NCI-H187 treated with DMSO at 0.1 percent for 48 hours (cell line): ENCODE results near the gene ZNF608.

ENCODE experiments used
- DNase-seq: peaks from one replicate; lab custom pipeline; 2025; lab: John Stamatoyannopoulos, UW

ZNF608 gene

DNA sequence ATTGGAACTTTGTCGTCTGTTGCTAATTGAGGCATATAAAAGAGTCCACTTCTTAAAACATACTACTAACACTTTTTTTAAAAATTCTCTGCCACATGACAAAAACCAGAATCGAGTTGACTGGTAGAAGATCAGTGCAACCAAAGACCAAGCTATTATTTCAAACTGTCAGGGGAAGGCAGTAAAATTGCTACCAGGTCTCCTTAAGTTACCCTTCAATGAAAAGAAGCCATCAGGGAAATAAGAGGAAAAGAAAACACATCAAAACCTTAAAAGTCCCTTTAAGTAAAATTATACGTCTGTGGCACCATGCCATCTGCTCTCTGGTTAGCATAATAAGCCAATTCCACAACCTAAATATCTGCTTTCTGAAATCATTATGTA, 9.6 kb downstream of the ZNF608 start:
- no peak for DNase-seq

GRCh38 chr5:124736082-124736804, 10.2 kb downstream of the ZNF608 start:
- DNase-seq: no peak

- DNase-seq: no peak
Observed at GRCh38 chr5:124735169-124735858, 11.1 kb downstream of the ZNF608 start.

- no peak for DNase-seq
Observed at GRCh38 chr5:124734574-124735168, 11.8 kb downstream of the ZNF608 start.

DNA sequence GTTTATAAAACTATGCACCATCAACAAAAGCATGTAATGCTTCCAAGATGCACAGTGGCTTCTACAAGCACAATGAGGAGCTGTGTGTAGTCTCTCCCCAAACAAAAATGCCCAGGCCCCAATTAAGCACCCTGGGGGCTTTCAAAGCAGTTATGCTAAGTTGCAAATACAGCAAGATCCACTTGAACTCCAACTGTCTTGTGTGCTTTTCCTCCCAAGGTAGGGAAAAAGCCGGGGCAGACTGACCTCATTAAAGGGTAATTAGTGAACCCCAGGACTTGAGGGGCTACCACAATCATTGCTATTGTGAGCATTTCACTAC, 13.1 kb downstream of the ZNF608 start:
- no peak for DNase-seq

DNA sequence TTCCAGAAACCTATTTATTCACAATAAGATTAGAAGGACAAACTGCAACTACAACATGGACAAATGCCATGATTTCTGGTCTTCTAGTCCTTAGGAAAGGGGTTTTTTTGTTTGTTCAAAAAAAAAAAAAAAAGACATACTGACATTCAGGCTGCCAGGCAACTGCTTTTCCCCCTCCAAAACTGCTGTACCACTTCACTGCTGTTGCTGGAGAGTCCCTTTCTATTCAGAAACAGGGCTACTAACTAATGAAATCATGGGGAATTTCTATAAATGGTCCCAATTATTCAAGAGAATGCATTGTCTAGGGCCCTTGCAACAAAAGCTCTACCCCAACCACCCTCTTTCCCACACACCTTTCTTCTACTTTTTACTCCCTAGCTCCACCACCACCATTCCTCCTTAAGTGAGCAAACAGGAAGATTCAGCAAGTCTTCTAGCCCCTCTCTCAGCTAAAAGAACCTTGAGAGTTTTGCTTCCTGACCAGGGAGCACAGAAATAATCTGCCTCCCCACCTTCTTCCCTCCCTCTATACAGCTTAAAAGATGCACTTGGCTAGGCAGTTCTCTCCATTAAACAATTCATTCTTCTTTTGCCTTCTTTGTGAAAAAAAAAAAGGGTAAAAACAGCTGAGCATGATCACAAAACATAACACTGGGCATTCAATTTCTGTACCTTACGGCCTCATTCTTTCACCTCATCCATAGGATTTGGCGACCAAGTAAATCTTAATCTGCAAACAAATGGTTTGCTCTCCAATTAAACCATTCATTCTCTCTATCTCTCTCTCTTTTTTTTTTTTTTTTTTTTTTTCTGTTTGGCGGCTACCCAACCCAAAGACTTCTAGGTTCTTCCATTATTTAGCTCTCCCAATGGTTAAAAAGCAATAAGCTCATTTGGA, 13.8 kb downstream of the ZNF608 start:
- no peak for DNase-seq

GRCh38 chr5:124730381-124730780, 16.1 kb downstream of the ZNF608 start:
- no peak for DNase-seq

GRCh38 chr5:124729720-124730359, 16.6 kb downstream of the ZNF608 start:
- no peak for DNase-seq

DNA sequence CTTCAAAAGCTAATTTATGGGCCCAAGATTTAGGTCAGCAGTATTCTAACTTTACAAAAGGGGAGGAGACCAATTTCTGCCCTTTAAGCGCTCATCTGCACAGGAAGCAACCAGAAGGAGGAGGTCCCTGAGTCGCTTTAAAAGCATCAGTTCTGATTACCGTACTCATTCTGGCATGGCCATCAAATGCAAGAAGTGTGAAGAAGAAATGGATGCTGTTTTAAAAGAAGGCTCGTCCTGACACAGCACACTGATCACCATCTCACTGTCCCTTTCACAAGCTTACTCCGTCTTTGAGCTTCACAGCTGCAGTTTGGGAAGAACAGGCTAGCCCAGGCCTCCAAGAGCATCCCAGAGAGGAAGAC, 17.5 kb downstream of the ZNF608 start:
- no peak for DNase-seq

- no peak for DNase-seq
Observed at GRCh38 chr5:124728331-124728967, 18.0 kb downstream of the ZNF608 start.

DNA sequence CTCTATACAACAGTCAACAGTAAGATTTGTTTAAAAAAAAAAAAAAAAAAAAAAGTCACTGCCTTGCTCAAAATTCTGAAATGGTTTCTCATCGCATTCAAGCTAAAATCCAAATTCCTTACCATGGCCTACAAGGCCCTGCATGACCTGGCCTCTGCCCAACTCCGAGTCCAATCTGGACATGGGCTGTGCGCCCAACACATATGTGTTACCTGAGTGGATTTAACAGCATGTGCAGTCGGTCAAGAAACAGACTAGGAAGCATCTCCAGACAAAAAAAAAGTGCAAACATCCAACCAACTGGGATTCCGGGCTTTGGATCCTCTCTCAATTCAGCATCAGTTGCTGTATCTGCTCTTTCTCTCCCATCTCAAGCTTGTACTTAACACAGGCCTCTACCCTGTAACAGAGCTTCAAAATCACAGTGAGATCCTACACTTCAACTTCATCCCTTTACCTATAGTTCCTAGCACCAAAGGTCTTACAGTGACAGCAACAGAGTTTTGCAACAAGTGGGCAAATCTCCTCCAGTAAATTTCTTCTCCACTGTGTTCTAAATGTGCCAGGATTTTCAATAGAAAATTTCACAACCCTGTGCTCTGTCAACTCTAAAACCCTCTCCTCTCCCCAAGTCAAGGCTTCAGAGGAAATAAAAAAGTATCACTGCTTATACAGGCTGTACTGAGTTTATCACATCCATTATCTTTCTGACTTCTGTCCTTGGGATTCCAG, 19.6 kb downstream of the ZNF608 start:
- DNase-seq: no peak

GRCh38 chr5:124725622-124726258, 20.7 kb downstream of the ZNF608 start:
- DNase-seq: no peak

- DNase-seq: no peak
Observed at GRCh38 chr5:124725040-124725434, 21.4 kb downstream of the ZNF608 start.

DNA sequence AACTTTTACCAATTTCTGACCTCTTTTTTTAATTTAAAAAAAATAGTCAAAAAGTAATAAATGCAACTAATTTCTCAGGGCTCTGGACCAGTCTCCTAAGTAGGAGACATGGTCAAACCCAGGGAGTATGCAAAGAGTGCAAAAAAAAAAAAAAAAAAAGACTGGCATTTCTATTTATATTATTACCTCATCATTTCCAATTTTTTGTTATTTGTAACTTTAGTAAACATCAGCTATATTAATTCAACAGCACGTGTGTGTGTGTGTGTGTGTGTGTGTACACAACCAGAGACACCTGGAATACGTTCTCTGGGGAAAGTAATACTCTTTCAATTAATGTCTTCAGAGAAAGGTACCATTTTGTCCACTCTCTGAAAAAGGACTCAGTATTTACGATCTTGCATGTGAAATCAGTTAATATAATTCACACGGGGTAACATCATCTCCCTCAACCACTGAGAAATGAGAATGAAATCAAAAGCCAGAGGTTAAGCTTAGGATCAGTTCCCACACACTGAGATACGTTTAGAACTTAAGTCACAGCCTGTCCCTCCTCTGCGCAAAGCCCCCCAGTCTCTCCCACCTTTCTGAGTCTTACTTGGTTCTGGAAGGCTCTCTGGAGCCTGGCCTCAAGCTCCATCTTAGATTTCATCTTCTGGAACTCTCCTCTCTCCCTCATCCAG, 21.9 kb downstream of the ZNF608 start:
- no peak for DNase-seq

GRCh38 chr5:124721229-124721735, 25.2 kb downstream of the ZNF608 start:
- no peak for DNase-seq

GRCh38 chr5:124720593-124720992, 25.8 kb downstream of the ZNF608 start:
- DNase-seq: no peak

GRCh38 chr5:124719113-124719967, 27.1 kb downstream of the ZNF608 start:
- no peak for DNase-seq

GRCh38 chr5:124718380-124718789, 28.1 kb downstream of the ZNF608 start:
- DNase-seq: no peak

DNA sequence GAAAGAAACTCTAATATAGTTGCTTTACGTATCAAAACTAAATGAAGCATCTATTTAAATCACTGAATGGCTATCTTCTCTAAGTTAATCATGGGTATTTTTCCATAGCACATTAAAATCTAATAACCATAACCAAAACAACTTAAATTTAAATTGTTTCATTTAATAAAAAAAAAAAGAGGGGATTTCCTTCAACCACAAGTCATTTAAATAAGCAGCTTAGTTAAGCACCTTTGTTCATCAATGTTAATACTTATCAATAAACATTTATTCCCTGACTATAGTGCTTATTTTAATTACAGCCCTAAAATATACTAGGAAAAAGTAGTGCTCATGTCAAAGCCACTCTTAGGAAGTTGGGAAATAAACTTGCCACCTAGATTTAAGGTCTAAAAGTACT, 30.3 kb downstream of the ZNF608 start:
- DNase-seq: no peak
